ENCODE data around the gene ITPR1. TPM values are rescaled to one million over a fixed set of nuclear protein-coding genes. Genes with fewer than 3 reads are reported as not detected.

ITPR1 gene
- total RNA-seq, 4 donors from 2014 or later, result 9.5 to 24.1 (median 17.5) TPM

DNA sequence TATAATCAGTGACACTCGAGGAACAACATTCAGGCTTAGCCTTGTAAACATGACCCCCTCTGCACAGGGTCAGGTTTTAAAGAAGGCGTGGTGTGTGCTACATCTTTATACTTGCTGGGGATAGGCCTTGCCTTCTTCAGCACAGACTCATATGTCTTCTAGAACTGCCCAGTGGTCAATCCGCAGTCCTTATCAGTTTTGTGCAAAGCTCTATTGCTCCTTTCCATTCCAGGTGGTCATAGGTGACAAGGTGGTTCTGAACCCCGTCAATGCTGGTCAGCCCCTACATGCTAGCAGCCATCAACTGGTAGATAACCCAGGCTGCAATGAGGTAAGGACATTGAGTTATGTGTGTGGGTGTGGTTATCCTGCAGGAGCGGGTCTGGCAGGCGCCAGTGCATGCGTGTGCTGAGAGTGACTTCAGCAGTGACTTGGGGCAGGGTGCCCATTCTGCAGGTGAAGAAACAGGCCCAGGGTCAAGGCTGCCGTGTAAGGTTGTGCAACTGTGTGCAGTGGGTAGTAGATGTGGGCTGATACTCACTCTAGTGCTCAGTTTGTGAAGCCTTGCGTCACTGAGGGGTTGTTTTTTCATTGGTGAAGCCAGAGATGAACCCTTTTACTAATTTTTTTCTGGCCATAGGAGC is 150.9 kb downstream of the ITPR1 start:
- H3K4me3 ChIP-seq (ENCODE audit: low read depth, poor library complexity, severe bottlenecking), result no peak overlapping the region
- 74 to 82% methylated on average over 9 of the region's 9 CpGs for WGBS, 2 donors
- DNase-seq (ENCODE audit: low spot score in 2 of 2), result no peak
- no peak for TF ChIP-seq POLR2A (IDR thresholded peaks at IDR 0.05)
- TF ChIP-seq, protein P1, sequence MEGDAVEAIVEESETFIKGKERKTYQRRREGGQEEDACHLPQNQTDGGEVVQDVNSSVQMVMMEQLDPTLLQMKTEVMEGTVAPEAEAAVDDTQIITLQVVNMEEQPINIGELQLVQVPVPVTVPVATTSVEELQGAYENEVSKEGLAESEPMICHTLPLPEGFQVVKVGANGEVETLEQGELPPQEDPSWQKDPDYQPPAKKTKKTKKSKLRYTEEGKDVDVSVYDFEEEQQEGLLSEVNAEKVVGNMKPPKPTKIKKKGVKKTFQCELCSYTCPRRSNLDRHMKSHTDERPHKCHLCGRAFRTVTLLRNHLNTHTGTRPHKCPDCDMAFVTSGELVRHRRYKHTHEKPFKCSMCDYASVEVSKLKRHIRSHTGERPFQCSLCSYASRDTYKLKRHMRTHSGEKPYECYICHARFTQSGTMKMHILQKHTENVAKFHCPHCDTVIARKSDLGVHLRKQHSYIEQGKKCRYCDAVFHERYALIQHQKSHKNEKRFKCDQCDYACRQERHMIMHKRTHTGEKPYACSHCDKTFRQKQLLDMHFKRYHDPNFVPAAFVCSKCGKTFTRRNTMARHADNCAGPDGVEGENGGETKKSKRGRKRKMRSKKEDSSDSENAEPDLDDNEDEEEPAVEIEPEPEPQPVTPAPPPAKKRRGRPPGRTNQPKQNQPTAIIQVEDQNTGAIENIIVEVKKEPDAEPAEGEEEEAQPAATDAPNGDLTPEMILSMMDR (IDR thresholded peaks at IDR 0.05), result no peak
- intact Hi-C loops (cut with DNase I; ENCODE audit: low total_unique reads), result no loop called here

DNA sequence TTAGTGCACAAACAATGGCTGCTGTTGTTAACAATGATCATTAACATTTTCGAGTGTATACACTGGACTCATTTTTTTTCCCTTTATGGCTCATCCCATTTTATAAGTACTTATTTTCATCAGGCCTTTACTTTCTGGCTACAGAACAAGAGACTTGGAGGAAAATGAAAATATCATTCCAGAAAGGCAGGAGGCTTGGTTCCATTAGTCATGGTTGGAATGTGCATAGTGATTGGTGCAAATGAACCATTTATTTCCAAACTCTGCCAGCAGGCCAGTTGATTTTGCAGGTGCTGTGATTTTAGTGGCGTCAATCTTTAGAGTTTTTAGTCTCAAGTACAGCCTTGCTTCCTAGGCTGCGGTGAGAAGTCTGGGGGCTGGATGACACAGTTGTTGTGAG is 151.8 kb downstream of the ITPR1 start:
- intact Hi-C loops (cut with DNase I; ENCODE audit: low total_unique reads), result no loop called here
- DNase-seq (ENCODE audit: low spot score in 2 of 2), result no peak
- no peak overlapping the region for H3K4me3 ChIP-seq (ENCODE audit: low read depth, poor library complexity, severe bottlenecking)
- TF ChIP-seq, protein P1 (IDR thresholded peaks at IDR 0.05), result no peak
- no peak for TF ChIP-seq POLR2A (IDR thresholded peaks at IDR 0.05)
- WGBS, 2 donors, result 77 to 78% methylated on average over 3 of the region's 3 CpGs

DNA sequence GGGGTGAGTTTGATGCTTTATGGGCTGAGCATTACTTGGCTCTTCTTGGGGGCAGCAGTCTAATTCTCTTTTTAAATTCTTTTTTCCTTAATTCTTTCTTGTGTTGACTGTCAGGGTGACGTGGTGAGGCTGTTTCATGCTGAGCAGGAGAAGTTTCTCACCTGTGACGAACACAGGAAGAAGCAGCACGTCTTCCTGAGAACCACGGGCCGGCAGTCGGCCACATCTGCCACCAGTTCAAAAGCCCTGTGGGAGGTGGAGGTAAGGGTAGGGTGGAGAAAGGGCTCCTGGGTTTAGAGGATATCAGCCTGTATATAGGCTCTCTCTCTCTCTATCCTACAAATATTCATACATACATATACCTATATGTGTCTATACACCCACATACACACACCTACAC is 152.3 kb downstream of the ITPR1 start:
- no peak overlapping the region for H3K4me3 ChIP-seq (ENCODE audit: low read depth, poor library complexity, severe bottlenecking)
- WGBS, 2 donors, result 87 to 91% methylated on average over 6 of the region's 6 CpGs
- intact Hi-C loops (cut with DNase I; ENCODE audit: low total_unique reads), result no loop called here
- no peak for DNase-seq (ENCODE audit: low spot score in 2 of 2)
- TF ChIP-seq, protein P1 (IDR thresholded peaks at IDR 0.05), result no peak
- no peak for TF ChIP-seq POLR2A (IDR thresholded peaks at IDR 0.05)

GRCh38 chr3:4647411-4647810 is 154.3 kb downstream of the ITPR1 start:
- DNase-seq (ENCODE audit: low spot score in 2 of 2), result no peak
- H3K4me3 ChIP-seq (ENCODE audit: low read depth, poor library complexity, severe bottlenecking), result no peak overlapping the region
- intact Hi-C loops (cut with DNase I; ENCODE audit: low total_unique reads), result no loop called here
- WGBS, 2 donors, result 93 to 95% methylated on average over 2 of the region's 2 CpGs
- TF ChIP-seq, protein P1 (IDR thresholded peaks at IDR 0.05), result no peak
- TF ChIP-seq POLR2A (IDR thresholded peaks at IDR 0.05), result no peak

DNA sequence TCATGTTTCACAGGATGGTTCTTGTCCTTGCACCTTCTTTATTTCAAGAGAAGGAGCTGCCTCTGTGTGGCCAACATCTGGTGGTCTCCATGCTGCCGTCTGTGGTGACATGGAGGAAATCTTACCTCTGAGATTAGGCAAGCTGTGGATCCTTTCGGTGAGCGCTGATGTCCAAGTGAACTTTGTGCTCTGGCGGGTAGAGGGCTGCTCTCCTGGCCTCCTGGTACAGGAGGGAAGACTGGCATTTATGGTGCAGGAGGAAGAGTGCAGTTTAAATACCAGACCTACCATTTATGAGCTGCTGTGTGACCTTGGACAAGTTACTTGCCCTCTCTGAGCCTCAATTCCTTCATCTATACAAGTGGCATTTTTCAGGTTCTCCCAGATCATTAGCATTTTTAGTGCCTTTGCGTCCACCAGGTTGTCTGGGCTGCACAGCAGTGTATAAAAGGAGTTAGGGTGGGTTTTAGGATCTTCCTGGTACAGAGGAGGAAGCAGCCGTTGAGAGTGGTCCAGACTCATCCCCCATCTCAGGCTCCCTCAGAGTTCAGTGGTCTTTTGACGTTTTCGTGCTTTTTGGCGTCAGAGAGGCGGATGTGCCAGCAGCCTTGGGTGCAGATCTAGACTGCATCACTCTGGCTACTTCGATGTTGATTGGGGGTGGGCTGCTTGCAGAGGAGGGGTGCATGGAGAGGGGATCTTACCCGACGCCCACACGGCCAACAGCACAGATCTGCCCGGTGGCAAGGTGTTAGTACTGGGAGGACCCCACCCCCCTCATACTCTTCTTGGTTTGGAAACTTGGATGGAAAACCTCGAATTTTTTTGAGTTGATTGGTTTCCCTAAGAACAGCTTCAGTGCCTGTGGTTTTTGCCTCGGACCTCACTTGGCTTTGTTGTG is 162.2 kb downstream of the ITPR1 start:
- H3K4me3 ChIP-seq (ENCODE audit: low read depth, poor library complexity, severe bottlenecking), result no peak overlapping the region
- no peak for DNase-seq (ENCODE audit: low spot score in 2 of 2)
- TF ChIP-seq POLR2A (IDR thresholded peaks at IDR 0.05), result no peak
- TF ChIP-seq, protein P1 (IDR thresholded peaks at IDR 0.05), result no peak
- WGBS, 2 donors, result 61 to 64% methylated on average over 17 of the region's 17 CpGs
- intact Hi-C loops (cut with DNase I; ENCODE audit: low total_unique reads), result no loop called here
